Measurements from ENCODE around the gene NEMP1. TPM values are rescaled to one million over a fixed set of nuclear protein-coding genes. Genes with fewer than 3 reads are reported as not detected.

NEMP1 gene
- total RNA-seq, 1 donor from 2014 or later: 6.1 TPM

GRCh38 chr12:57101892-57102695, 23.5 kb upstream of the NEMP1 start:
- H3K27me3 ChIP-seq (ENCODE audit: control insufficient read depth, insufficient read depth, low read length): no peaks in the 10 kb centered on the region
- no peak overlapping the region for H3K4me3 ChIP-seq (ENCODE audit: low read depth, low read length)
- H3K36me3 ChIP-seq (ENCODE audit: control insufficient read depth, insufficient read depth, low read length): peaks cover 3% of the 10 kb centered on the region
- DNase-seq (ENCODE audit: low read depth): no peak
- TF ChIP-seq CTCF (IDR thresholded peaks at IDR 0.05; ENCODE audit: insufficient read depth, low read length, poor library complexity, severe bottlenecking): no peak

- peaks cover 2% of the 10 kb centered on the region for H3K36me3 ChIP-seq (ENCODE audit: control insufficient read depth, insufficient read depth, low read length)
- no peak for TF ChIP-seq CTCF (IDR thresholded peaks at IDR 0.05; ENCODE audit: insufficient read depth, low read length, poor library complexity, severe bottlenecking)
Observed at GRCh38 chr12:57099766-57100165, 21.2 kb upstream of the NEMP1 start.

GRCh38 chr12:57099047-57099714, 20.6 kb upstream of the NEMP1 start:
- Histone ChIP-seq H3K36me3 (ENCODE audit: control insufficient read depth, insufficient read depth, low read length) (peaks cover 2% of the 10 kb centered on the region), H3K4me3 (ENCODE audit: low read depth, low read length) (no peak overlapping the region), H3K27me3 (ENCODE audit: control insufficient read depth, insufficient read depth, low read length) (no peaks in the 10 kb centered on the region)
- TF ChIP-seq CTCF (IDR thresholded peaks at IDR 0.05; ENCODE audit: insufficient read depth, low read length, poor library complexity, severe bottlenecking): no peak
- DNase-seq (ENCODE audit: low read depth): no peak

More at GRCh38 chr12:57099766-57100165, 21.2 kb upstream of the NEMP1 start:
- H3K27me3 ChIP-seq (ENCODE audit: control insufficient read depth, insufficient read depth, low read length): no peaks in the 10 kb centered on the region
- H3K4me3 ChIP-seq (ENCODE audit: low read depth, low read length): no peak overlapping the region
- no peak for DNase-seq (ENCODE audit: low read depth)

GRCh38 chr12:57098546-57098945, 20.0 kb upstream of the NEMP1 start:
- peaks cover 2% of the 10 kb centered on the region for H3K36me3 ChIP-seq (ENCODE audit: control insufficient read depth, insufficient read depth, low read length)
- no peak for TF ChIP-seq CTCF (IDR thresholded peaks at IDR 0.05; ENCODE audit: insufficient read depth, low read length, poor library complexity, severe bottlenecking)
- no peak overlapping the region for H3K4me3 ChIP-seq (ENCODE audit: low read depth, low read length)
- no peaks in the 10 kb centered on the region for H3K27me3 ChIP-seq (ENCODE audit: control insufficient read depth, insufficient read depth, low read length)
- DNase-seq (ENCODE audit: low read depth): no peak

GRCh38 chr12:57097554-57097835, 18.9 kb upstream of the NEMP1 start:
- no peak for DNase-seq (ENCODE audit: low read depth)
- TF ChIP-seq CTCF (IDR thresholded peaks at IDR 0.05; ENCODE audit: insufficient read depth, low read length, poor library complexity, severe bottlenecking): no peak
- H3K27me3 ChIP-seq (ENCODE audit: control insufficient read depth, insufficient read depth, low read length): no peaks in the 10 kb centered on the region
- H3K36me3 ChIP-seq (ENCODE audit: control insufficient read depth, insufficient read depth, low read length): peaks cover 2% of the 10 kb centered on the region
- no peak overlapping the region for H3K4me3 ChIP-seq (ENCODE audit: low read depth, low read length)
